T-helper 1 cell treated with Interleukin-12 subunit alpha and Interleukin-12 subunit beta and Interleukin-4 antibody, amounts not matched to agents 30 ng/mL and 1 ng/mL, for 36 hours (primary cell): ENCODE measurements around the gene KIF22. TPM values are rescaled to one million over a fixed set of nuclear protein-coding genes. Genes with fewer than 3 reads are reported as not detected.
"Not testable (repeated sequence)": the region's sequence is repeated elsewhere in the genome, so short reads cannot be mapped to it uniquely, and the experiment has no call there.

Experiments used
- intact Hi-C: fragments of 100-400 bp; cut with micrococcal nuclease; formaldehyde crosslinking; loops from one replicate; pipeline ENCODE4 v1.15.1; 2024
- total RNA-seq: library from RNA; stranded (reverse); gene quantifications from 2 replicates; pipeline ENCODE4 v1.2.3, GENCODE V29; 2022

The KIF22 gene
- total RNA-seq, 1 donor from 2014 or later = 133 TPM

- intact Hi-C loops = not testable (repeated sequence)
Measured at GRCh38 chr16:29833219-29833618, 42.7 kb downstream of the KIF22 start.

GRCh38 chr16:29834079-29834478 is 43.5 kb downstream of the KIF22 start:
- intact Hi-C loops = no loop called here

GRCh38 chr16:29835926-29836325 is 45.4 kb downstream of the KIF22 start:
- intact Hi-C loops = no loop called here

- intact Hi-C loops = no loop called here
Measured at GRCh38 chr16:29836623-29837022, 46.1 kb downstream of the KIF22 start.

- intact Hi-C loops = no loop called here
Measured at GRCh38 chr16:29837841-29838240, 47.3 kb downstream of the KIF22 start.

GRCh38 chr16:29839822-29840221 is 49.3 kb downstream of the KIF22 start:
- intact Hi-C loops = no loop called here

GRCh38 chr16:29840240-29840639 is 49.7 kb downstream of the KIF22 start:
- intact Hi-C loops = no loop called here

GRCh38 chr16:29841631-29842030 is 51.1 kb downstream of the KIF22 start:
- intact Hi-C loops = no loop called here

- intact Hi-C loops = no loop called here
Measured at GRCh38 chr16:29842732-29843346, 52.3 kb downstream of the KIF22 start.

- intact Hi-C loops = no loop called here
Measured at GRCh38 chr16:29843931-29844330, 53.4 kb downstream of the KIF22 start.

GRCh38 chr16:29844575-29845331 is 54.2 kb downstream of the KIF22 start:
- intact Hi-C loops = loop anchor here (5.0 kb wide), 1 partner anchor 178 kb away; the partner anchor contains the start of gene C16orf92

- intact Hi-C loops = loop anchor here (5.0 kb wide), 1 partner anchor 177 kb away; the partner anchor contains the start of gene C16orf92
Measured at GRCh38 chr16:29845656-29846055, 55.1 kb downstream of the KIF22 start.

- intact Hi-C loops = loop anchor here (1.0 to 5.0 kb wide), 7 partner anchors 21 to 174 kb away; partner anchors contain the start of genes C16orf92 and MVP
Measured at GRCh38 chr16:29848420-29849297, 58.1 kb downstream of the KIF22 start.

- intact Hi-C loops = loop anchor here (2.0 to 5.0 kb wide), 2 partner anchors 157 to 173 kb away; partner anchors contain the start of gene C16orf92
Measured at GRCh38 chr16:29849505-29849904, 59.0 kb downstream of the KIF22 start.

- intact Hi-C loops = no loop called here
Measured at GRCh38 chr16:29850998-29851397, 60.4 kb downstream of the KIF22 start.

- intact Hi-C loops = no loop called here
Measured at GRCh38 chr16:29852654-29853053, 62.1 kb downstream of the KIF22 start.

- intact Hi-C loops = no loop called here
Measured at GRCh38 chr16:29854520-29855100, 64.1 kb downstream of the KIF22 start.
